GM21381 (cell line): Measurements from ENCODE around the gene ADSS1.
"Not testable (repeated sequence)": the region's sequence is repeated elsewhere in the genome, so short reads cannot be mapped to it uniquely, and the experiment has no call there.

Experiments used
- ATAC-seq: cut with Tn5 transposase; IDR thresholded peaks from one replicate; pipeline ENCODE4 v1.9.1; 2021; ENCODE audit warnings: mild to moderate bottlenecking, moderate library complexity; ENCODE audit not compliant: unreplicated experiment

ADSS1 gene

GRCh38 chr14:104714066-104714465 lies 10.0 kb upstream of the ADSS1 start:
- ATAC-seq, result no peak

DNA sequence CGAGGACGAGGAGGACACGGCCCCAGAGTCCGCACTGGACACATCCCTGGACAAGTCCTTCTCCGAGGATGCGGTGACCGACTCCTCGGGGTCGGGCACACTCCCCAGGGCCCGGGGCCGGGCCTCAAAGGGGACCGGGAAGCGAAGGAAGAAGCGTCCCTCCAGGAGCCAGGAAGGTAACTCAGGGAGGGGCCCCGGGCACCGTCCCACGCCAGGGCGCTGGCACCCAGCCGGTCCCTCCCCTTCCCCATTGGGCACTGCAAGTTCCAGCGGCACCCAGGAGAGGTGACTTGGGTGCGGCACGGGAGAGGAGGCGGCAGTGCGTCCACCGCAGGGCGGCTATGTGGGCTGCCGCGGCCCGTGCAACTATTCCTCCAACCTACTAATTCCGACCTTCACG lies 9.3 kb upstream of the ADSS1 start:
- no peak for ATAC-seq

- ATAC-seq, result no peak
These were observed 8.6 kb upstream of the ADSS1 start for GRCh38 chr14:104715416-104715815.

- no peak for ATAC-seq
These were observed 8.2 kb upstream of the ADSS1 start for GRCh38 chr14:104715871-104716270.

DNA sequence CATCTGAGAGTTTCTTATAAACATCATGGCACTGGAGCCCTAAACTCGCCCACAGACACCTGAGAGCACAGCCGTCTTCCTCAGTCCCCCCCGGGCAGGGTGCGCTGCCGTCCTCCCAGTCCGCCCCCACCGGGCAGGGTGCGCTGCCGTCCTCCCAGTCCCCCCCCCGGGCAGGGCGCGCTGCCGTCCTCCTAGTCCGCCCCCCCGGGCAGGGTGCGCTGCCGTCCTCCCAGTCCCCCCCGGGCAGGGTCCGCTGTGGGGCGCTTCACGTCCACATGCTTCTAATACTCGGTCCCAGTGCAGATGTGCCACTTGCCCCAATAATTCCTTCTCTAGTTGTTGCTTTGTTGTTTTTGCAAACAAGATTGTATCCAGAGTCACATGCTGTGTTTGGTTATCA lies 6.9 kb upstream of the ADSS1 start:
- no peak for ATAC-seq

GRCh38 chr14:104717646-104718045 lies 6.4 kb upstream of the ADSS1 start:
- no peak for ATAC-seq

DNA sequence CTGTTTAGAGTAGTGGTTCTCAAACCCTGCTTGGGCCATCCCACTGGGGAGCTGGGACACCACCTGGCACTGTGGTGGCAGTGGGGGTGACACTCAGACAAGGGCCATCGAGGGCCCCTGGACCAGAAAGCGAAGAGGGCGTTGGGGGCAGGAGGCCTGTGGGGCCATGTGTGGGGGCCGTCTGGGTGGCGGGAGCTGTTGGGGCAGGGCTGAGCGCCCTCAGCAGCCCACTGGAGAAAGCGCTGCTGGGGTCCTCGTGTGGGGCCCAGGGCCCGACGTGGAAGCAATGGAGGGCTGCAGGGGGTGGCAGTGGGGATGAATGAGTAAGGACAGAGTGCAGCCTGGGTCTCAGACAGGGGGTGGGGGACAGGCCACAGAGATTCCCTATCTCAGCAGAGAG lies 5.9 kb upstream of the ADSS1 start:
- ATAC-seq, result no peak

DNA sequence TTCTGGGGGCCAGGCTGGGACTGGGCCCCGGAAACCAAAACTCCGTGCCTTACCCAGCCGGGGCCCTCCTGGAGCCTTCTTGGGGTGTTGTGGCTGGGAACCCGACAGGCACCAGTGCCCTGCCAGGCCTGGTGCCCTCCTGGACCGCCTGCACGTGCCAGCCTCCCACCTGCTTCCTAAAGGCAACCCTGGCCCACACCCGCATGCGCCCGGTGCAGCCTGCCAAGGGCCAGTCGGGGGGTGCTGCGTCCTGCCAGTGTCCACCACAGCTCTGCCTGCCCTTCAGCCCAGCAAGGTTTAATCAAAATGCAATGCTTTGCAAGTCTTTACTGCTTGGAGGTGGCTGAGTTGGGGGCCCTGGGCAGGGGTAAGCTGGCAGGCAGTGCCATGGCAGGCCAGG lies 5.2 kb upstream of the ADSS1 start:
- no peak for ATAC-seq

DNA sequence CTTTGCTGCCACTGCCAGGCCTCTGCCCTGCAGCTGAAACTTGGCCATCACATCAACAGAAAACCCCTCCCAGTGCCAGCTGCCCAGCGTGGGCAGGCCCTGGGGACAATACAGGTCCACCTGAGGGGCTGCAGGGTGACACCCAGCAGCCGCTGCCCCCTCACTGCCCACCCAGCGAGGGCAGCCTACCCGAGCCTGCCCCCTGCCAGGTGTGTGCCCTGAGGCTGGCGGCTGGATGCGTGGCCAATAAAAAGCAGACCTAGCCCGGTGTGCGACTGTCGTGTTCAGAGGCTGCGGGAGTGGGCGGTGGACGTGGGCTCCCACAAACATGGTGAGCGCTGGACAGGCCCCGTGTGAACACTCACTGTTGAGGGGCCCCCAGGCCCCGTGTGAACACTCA lies 4.7 kb upstream of the ADSS1 start:
- no peak for ATAC-seq

DNA sequence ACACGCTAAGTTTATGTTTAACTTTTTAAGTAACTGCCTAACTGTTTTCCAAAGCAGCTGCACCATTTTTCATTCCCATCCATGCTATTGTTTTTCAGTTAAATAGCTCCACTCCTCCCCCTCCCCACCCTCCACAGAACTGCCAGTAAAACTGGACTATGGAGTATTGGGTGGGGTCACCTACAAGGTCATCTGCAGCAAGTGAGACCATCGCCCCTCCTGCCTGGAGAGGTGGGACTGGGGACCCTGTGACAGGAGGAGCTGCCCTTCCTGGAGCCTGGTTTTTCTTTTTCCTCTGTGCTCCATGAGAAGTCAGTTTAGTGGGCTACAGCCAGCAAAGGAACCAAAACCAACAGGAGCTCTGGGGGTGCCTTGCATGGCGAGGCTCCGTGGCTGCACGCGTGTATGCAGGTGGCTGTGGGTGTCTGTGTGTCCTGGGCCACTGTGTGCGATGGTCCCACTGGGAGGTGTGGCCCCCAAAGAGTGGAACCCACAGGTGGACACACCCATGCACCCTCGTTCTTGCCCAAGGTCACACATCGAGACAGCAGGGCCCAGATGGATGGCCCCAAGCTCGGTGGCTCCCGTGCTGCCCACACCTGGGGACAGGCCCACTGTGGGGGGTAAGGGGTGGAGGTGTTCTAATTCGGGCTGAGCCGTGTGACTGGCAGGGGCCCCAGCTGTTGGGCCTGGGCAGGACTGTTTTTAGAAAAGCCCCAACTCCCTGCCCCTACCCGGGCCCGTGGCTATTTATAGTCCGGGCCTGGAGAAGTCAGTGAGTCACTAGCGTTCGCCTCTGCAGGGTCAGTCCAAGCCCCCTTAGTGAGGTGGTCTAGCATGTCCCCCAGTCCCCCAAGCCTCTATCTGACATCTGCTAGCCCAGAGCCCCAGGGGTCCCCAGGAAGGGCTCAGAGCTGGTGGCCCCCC lies 2.3 kb upstream of the ADSS1 start:
- no peak for ATAC-seq

DNA sequence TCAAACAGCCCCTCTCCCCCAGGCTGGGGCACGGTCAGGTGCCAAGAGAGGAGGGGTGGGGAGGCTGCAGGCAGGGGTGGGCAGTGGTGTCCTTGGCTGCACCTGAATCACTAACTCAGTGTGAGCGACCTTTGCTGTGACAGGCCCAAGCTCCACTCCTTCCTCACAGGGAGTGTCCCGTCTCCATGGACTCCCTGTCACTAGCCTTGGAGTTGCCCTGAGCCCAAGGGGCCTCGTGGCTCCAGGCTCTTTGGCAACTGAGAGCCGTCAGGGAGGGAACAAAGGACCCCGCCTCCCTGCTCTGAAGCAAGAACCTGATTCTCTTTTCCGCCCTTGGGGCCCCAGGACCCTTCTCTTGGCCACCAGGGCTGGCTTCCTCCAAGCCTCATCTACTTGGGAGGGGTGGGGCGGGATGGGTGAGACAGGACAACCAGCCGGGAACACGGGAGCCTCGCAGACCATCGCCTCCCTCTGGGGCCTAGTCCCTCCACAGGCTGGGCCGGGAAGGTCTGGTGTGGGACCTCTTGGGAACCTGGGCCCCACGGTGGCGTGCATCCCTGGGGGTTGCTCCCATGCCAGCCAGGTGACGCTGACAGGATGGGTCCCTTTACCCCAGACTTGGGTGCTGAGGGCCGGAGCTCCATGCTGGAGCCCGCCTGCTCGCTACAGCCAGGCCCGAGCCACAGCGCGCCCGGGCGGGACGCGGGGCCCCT lies 935 bp upstream of the ADSS1 start:
- no peak for ATAC-seq

GRCh38 chr14:104724407-104724980 lies 465 bp downstream of the ADSS1 start:
- no peak for ATAC-seq

GRCh38 chr14:104724981-104725771 lies 1.1 kb downstream of the ADSS1 start:
- no peak for ATAC-seq

- ATAC-seq, result no peak
These were observed 1.9 kb downstream of the ADSS1 start for GRCh38 chr14:104725772-104726548.

DNA sequence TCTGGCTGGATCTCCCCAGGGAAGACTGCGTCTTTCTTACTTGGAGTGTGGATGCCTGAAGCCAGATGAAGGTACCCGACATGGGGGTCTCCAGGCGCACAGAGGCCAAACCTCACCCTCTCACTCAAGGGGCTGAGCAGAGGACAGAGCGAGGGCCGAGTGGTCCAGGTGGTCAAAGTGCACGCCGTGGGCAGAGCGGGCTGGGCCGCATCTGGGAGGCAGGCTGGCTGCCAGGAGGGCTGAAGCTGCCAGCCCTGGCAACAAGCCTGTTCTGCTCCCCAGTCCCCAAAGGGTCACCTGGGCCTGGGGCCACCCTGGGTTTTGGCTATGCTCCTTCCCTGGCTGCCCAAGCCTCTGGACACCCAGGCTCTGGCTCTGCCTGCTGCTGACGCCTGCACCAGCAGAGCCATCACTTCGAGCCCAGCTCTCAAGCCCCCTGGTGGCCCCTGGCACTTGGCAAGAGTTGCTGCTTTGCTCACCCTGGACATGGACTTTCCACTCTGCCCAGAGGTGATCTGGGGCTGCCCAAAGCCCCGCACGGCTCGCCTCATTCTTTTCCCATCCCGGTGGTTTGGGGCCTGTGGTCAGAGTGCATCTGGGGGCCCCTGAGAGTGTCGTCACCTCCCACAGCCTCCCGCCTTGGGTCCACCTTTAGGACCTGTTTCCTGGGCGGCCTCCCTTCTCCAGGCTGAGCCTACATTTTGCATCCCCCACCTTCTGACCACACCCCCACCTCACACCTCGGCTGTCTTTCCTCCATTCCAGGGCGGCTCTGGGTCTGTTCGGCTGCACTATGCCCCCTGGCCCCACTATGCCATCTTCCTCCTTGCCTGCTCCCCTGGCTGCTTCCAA lies 2.8 kb downstream of the ADSS1 start:
- no peak for ATAC-seq

DNA sequence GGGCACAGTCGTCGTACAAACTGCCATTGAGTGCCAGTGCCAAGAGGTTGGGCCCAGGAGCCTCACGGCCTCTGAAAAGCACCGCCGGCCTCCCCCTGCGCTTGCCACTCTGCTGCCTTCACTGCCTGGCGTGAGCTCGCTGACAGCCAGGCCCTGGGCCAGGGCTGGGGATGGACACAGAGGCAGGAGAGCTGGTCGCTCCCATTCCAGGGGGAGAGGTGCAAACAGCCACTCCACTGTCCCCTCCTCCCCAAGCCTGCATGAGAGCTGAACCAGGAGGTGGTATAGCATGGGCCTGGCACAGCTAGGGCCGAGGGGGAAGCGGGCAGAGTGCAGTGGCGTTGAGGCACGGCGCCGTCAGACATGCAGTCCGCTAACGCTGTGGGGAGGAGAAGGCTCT lies 4.6 kb downstream of the ADSS1 start:
- no peak for ATAC-seq

- ATAC-seq, result not testable (repeated sequence)
These were observed 5.3 kb downstream of the ADSS1 start for GRCh38 chr14:104729176-104729834.

DNA sequence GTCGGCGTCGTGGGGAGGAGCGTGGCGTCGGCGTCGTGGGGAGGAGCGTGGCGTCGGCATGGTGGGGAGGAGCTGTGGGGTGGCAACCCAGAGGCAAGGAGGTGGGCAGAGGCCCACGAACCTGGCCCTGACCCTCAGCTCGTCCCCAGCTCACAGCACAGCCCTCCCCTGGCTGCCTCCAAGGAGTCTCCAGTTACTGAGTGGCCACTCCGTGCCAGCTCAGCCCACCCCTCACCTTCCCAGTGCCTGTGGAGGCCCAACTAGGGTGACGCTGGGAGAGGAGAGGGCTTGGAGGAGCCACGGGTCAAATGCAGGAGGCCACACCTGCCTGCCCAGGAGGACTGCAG lies 5.8 kb downstream of the ADSS1 start:
- no peak for ATAC-seq

DNA sequence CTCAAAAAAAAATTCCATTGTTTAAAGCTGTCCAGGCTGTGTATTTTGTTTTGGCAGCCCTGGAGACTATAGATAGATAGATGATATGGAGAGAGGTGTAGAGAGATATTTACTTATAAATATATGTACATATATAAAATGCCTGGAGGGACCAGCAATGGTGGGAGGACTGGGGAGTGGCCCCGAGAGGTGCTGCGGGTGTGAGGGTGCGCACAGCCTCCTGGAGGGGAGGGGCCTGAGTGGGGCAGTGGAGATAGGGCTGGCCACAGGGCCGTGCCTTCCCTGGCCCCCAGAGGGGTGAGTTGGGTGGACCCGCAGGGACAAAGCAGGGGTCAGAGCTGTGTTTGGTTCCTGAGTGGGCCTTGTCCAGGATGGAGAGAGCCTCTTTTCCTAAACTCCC lies 6.5 kb downstream of the ADSS1 start:
- no peak for ATAC-seq
